Measurements from ENCODE around the gene OR2M3. TPM values are rescaled to one million over a fixed set of nuclear protein-coding genes. Genes with fewer than 3 reads are reported as not detected.

Gene OR2M3
- total and polyA plus RNA-seq, 9 donors: 0.11 TPM; not detected in 8

DNA sequence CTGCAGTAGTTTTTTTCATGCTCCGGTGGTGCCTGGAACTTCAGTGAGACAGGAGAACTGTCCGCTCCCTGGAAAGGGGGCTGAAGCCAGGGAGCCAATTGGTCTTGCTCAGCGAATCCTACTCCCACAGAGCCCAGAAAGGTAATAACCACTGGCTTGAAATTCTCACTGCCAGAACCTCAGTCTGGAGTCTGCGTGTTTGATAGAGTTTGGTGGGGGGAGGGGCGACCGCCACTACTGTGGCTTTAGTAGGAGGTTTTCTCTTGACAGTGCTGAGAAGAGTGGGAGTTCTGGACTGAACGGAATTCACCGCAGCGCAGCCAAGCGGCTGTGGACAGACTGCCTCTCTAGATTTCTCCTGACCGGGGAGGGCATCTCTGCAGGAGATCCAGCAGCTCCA is 8.0 kb upstream of the OR2M3 start:
- H3K27ac ChIP-seq: no peak overlapping the region
- TF ChIP-seq EP300 (IDR thresholded peaks at IDR 0.05): no peak
- TF ChIP-seq POLR2A (IDR thresholded peaks at IDR 0.05): no peak
- TF ChIP-seq, protein P1, sequence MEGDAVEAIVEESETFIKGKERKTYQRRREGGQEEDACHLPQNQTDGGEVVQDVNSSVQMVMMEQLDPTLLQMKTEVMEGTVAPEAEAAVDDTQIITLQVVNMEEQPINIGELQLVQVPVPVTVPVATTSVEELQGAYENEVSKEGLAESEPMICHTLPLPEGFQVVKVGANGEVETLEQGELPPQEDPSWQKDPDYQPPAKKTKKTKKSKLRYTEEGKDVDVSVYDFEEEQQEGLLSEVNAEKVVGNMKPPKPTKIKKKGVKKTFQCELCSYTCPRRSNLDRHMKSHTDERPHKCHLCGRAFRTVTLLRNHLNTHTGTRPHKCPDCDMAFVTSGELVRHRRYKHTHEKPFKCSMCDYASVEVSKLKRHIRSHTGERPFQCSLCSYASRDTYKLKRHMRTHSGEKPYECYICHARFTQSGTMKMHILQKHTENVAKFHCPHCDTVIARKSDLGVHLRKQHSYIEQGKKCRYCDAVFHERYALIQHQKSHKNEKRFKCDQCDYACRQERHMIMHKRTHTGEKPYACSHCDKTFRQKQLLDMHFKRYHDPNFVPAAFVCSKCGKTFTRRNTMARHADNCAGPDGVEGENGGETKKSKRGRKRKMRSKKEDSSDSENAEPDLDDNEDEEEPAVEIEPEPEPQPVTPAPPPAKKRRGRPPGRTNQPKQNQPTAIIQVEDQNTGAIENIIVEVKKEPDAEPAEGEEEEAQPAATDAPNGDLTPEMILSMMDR (IDR thresholded peaks at IDR 0.05): no peak
- intact Hi-C loops (cut with DNase I): no loop called here
- no peak overlapping the region for H3K4me3 ChIP-seq
- H3K36me3 ChIP-seq: no peaks in the 10 kb centered on the region
- no peaks in the 10 kb centered on the region for H3K27me3 ChIP-seq
- H3K9me3 ChIP-seq: no peaks in the 10 kb centered on the region
- WGBS, 3 donors: 11 to 40% (median 32%) methylated on average over 11 of the region's 11 CpGs
- no peak for DNase-seq
- H3K4me1 ChIP-seq (ENCODE audit: insufficient read depth): no peaks in the 10 kb centered on the region

DNA sequence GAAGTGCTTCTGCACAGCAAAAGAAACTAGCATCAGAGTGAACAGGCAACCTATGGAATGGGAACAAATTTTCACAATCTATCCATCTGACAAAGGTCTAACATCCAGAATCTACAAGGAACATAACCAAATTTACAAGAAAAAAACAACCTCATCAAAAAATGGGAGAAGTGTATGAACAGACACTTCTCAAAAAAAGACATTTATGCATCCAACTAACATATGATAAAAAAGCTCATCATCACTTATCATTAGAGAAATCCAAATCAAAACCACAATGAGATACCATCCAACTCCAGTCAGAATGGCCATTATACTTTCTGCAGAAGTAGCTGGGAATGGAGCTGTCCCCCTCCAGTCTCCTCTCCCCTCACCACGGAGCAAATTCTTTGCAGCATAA is 2.9 kb upstream of the OR2M3 start:
- no peak for DNase-seq
- no peaks in the 10 kb centered on the region for H3K9me3 ChIP-seq
- TF ChIP-seq POLR2A (IDR thresholded peaks at IDR 0.05) (no peak), EP300 (IDR thresholded peaks at IDR 0.05) (no peak)
- TF ChIP-seq, protein P1 (IDR thresholded peaks at IDR 0.05): no peak

DNA sequence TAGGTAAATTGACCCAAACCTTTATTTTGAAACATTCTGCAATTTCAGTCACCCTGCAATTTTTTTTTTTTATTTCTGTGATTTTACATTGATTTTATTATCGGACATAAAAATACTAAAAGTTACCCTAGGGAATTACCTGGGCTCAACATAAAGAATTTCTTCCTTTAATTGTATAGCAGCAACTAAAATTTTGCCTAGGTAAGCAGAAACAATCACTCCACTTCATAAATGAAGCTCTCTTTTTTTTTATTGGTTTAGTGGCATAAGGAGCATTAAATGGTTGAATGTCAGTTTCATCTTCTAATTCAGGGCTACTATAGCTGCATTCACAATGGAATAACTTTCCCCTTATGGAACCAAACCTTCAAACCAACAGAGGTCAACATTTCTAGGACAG is 18.8 kb downstream of the OR2M3 start:
- no peak for DNase-seq
- TF ChIP-seq POLR2A (IDR thresholded peaks at IDR 0.05) (no peak), EP300 (IDR thresholded peaks at IDR 0.05) (no peak)
- TF ChIP-seq, protein P1 (IDR thresholded peaks at IDR 0.05): no peak
- Histone ChIP-seq H3K9me3 (no peaks in the 10 kb centered on the region), H3K27ac (no peak overlapping the region), H3K27me3 (no peaks in the 10 kb centered on the region), H3K36me3 (no peaks in the 10 kb centered on the region), H3K4me1 (ENCODE audit: insufficient read depth) (no peaks in the 10 kb centered on the region), H3K4me3 (no peak overlapping the region)
- intact Hi-C loops (cut with DNase I): no loop called here
- WGBS, 3 donors: 94 to 100% (median 98%) methylated on average over 1 of the region's 1 CpG

More for the DNA sequence above, 2.9 kb upstream of the OR2M3 start:
- H3K4me1 ChIP-seq (ENCODE audit: insufficient read depth): no peaks in the 10 kb centered on the region
- WGBS, 3 donors: 48 to 60% (median 59%) methylated on average over 1 of the region's 1 CpG
- no peak overlapping the region for H3K4me3 ChIP-seq
- no peaks in the 10 kb centered on the region for H3K36me3 ChIP-seq
- H3K27ac ChIP-seq: no peak overlapping the region
- intact Hi-C loops (cut with DNase I): no loop called here
- no peaks in the 10 kb centered on the region for H3K27me3 ChIP-seq

DNA sequence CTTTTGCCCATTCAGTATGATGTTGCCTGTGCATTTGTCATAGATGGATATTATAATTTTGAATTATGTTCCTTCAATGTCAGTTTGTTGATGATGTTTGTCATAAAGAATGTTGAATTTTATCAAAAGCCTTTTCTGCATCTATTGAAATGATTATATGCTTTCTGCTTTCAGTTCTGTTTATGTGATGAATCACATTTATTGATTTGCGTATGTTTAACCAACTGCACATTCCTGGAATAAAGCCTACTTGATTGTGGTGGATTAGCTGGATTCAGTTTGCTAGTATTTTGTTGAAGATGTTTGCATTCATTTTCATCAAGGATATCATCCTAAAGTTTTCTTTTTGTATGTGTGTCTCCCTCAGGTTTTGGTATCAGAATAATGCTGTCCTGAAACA is 28.5 kb downstream of the OR2M3 start:
- H3K9me3 ChIP-seq: no peaks in the 10 kb centered on the region
- H3K36me3 ChIP-seq: no peaks in the 10 kb centered on the region
- no peaks in the 10 kb centered on the region for H3K4me1 ChIP-seq (ENCODE audit: insufficient read depth)
- no peak overlapping the region for H3K27ac ChIP-seq
- intact Hi-C loops (cut with DNase I): no loop called here
- DNase-seq: no peak
- TF ChIP-seq POLR2A (IDR thresholded peaks at IDR 0.05) (no peak), EP300 (IDR thresholded peaks at IDR 0.05) (no peak)
- 75 to 83% (median 77%) methylated on average over 1 of the region's 1 CpG for WGBS, 3 donors
- no peak overlapping the region for H3K4me3 ChIP-seq
- H3K27me3 ChIP-seq: no peaks in the 10 kb centered on the region

DNA sequence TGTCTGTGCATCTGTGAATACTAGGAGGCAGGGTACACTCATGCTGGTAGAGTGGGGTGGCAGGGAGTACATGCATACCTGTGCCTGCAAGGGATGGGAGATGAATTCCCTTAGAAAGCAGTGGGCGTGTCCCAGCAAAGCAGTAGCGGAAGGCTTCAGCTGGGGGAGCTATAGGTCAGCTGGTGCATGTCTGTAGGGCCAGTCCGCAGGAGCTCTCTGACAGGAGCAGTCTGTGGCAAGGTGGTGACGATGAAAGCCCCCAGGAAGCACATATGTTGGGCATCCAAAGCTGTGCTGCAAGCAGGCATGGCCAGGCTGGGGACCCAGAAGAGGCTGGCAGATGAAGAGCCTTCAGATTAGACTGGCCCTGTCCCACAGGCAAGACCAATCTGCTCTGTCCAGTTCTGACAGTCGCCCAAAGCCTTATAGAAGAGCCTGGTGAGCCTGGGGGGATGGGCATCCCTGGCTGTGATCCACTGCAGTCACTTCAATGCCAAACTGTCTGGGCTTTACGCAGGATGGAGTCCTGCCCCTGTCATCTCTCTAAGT is 32.4 kb downstream of the OR2M3 start:
- 51 to 70% (median 59%) methylated on average over 6 of the region's 6 CpGs for WGBS, 3 donors
- H3K27ac ChIP-seq: no peak overlapping the region
- no peak overlapping the region for H3K4me3 ChIP-seq
- no peaks in the 10 kb centered on the region for H3K36me3 ChIP-seq
- H3K4me1 ChIP-seq (ENCODE audit: insufficient read depth): no peaks in the 10 kb centered on the region
- no peak for DNase-seq
- TF ChIP-seq, protein P1 (IDR thresholded peaks at IDR 0.05): no peak
- TF ChIP-seq EP300 (IDR thresholded peaks at IDR 0.05): no peak
- TF ChIP-seq POLR2A (IDR thresholded peaks at IDR 0.05): no peak
- no peaks in the 10 kb centered on the region for H3K27me3 ChIP-seq
- intact Hi-C loops (cut with DNase I): no loop called here
- H3K9me3 ChIP-seq: no peaks in the 10 kb centered on the region

Data from ovary (tissue), 9 donors.